A673 (cell line): ENCODE measurements around the gene LAMA2.

Source experiments
- CTCF ChIP-seq: fragments of 300-800, 200-600 bp; sonication (generic); conservative IDR thresholded peaks from 2 replicates; pipeline ENCODE4 v1.5.1; 2017; ENCODE audit warnings: low read depth, mild to moderate bottlenecking, antibody characterized with exemption, low read length, moderate library complexity, mixed read lengths
- EZH2 ChIP-seq: fragments of 200-600 bp; sonication (generic); IDR thresholded peaks from 2 replicates; pipeline ENCODE4 v1.6.1; 2017; ENCODE audit warnings: borderline replicate concordance, low read depth, mild to moderate bottlenecking, mixed read lengths, antibody characterized with exemption, low read length; ENCODE audit not compliant: poor library complexity, severe bottlenecking

GRCh38 chr6:129030215-129030614, 147.3 kb downstream of the LAMA2 start:
- TF ChIP-seq CTCF (no peak), EZH2 (no peak)
